NOMO-1 treated with dmso at 0.1 percent for 144 hours (cell line): ENCODE data around the gene MAN1C1.

ENCODE experiments used
- DNase-seq: peaks from one replicate; lab custom pipeline; 2025; ENCODE audit not compliant: unreplicated experiment; lab: John Stamatoyannopoulos, UW

Gene MAN1C1

DNA sequence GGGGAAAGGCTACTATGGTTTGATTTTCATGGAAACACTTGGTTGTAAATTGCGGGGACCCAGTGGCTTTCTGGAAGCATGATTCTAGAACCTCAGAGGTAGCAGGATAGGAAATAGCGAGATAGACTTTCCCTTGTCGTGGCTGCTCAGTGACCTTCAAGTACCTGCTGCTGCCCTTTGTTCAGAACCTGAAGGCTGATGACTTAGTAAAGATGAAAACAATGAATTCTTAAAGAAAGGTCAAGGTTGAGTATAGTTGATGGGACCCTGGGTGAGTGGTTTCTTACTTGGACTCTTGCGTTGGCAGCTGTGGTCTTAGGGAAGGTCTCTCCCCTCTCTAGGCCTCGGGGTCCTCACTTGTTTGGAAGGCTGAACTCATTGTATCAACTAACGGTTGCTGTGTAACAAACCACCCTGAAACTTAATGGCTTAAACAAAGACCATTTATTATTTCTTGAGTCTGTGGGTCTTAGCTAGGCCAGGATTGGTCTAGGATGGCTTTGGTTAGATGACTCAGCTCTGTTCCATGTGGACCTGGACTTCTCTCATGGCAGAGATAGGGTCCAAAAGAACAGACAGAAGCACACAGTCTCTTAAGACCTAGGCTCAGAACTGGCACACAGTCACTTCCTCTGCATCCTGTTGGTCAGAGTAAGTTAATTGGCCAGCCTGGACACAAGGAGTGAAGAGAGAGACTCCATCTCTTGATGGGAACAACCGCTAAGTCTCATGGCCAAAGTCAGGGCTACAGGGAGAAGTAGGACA lies 94.2 kb downstream of the MAN1C1 start:
- no peak for DNase-seq

DNA sequence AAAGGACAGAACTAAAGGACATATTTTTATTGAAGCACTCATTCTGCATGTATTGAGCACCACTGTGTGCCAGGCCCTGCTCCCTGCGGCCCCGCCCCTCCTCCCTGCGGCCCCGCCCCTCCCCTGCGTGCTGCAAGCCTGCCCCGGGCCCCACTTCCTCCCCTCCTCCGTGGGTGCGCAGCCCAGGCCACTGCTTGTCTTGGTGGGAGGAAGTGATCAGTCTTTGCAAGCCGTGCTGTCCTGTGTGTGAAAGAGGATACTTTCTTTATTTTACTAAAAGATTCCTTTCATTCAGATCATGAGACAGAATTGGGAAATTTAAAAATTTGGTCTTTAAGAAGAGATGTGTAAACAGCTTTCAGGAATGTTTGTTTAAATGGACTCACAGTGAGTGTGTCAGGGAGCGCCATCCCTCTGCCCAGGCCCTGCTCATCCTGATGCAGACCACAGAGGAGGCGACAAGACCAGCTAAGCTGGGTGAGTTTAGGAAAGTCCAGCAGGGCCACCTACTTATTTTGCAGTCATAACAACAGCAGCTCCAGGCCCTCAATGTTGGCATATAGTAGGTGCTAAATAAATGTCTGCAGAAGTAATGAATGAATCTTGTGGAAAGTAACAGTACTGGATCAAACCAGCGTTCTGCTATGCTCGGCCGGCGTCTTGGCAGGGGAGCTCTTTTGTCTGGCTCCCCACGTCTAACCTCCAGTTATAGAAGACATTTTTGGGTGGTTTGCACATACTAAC lies 95.1 kb downstream of the MAN1C1 start:
- peak; percentile 45 for DNase-seq

DNA sequence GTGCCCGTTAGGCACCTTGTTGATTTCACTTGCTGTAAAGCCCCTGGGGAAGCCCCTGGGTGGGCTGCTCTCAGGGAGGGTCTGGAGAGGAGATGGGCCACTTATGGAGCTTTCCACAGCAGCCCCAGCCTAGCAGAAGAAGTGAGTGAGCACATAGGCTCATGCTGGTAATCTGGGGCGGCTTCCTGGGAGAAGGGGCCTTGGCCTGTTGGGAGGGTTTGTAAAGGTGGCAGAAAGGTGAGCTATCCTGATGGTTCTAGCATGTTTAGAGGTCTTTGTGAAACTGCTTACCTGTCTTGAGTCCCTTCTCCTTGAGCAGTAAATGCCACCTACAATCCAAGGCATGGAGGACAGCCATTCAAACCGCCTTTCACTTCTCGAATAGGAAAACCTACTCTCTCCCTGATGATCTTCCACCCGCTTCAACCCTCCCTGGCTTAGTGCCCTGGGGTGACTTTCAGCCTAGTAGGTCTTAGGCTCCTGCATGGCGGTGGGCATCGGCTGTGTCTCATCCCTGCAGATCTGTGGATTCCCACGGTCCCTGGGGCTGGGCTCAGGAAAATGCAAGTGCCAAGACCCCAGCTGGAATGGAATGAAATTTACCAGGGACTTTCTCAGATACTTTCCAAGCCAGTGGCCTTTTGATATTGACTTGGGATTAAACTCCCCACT lies 95.8 kb downstream of the MAN1C1 start:
- no peak for DNase-seq

DNA sequence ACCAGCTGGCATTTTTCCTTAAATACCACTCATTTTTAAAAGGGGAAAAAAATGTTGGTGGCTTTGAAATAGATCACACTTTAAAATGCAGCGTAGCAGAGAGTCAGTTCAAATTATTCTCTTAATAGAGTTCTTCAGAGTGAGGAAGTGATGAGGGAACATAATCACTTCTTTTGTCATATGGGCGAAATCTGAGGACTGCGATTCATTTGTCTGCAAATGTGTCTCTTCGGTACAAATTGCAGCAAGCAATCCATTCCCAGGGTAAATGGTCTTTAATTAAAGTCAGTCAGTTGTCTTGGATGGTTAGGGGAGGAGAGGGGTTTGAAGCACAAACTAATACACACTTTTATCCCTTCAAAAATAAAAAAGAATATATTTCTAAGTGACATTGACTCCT lies 97.4 kb downstream of the MAN1C1 start:
- DNase-seq = no peak

DNA sequence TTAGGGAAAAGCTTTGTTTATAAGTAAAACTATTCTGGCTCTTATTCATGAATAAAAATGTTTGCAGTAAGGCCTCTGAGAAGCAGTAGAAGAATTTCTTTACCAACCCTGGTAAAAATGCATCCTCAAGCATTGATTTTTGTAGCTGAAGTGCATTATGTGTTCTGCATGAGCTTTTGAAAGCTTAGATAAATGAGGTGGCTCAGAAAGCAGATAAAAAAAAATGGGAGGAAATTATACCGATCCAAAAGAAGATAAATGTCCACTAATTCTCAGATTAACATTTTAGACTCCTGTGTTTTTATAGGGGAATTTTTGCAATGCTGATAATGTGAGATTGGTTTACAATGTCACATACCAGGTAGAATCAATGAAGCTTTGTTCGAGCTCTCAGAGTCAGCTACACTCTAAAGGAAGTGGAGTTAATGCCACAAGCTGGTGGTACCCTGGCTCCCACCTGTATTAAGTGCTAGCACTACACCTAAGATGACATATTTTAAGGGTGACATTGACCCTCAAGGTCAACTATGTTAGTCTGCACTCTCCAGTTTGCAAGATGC lies 97.9 kb downstream of the MAN1C1 start:
- no peak for DNase-seq

DNA sequence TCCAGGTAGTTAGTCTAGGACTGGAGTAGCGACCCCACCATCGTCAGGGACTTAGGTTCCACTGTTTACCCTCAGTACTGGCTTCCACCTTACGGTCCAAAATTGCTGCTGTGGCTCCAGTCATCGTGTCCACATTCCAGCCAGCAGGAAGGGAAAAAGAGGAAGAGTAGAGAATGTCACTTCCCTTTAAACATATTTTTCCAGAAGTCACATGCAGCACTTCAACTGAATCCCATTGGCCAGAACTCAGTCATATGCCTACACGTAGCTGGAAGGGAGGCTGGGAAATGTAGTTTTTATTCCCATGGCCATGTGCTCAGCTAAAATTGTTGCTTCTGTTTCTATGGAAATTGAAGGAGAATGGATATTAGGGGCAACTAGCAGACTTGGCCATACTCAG lies 99.3 kb downstream of the MAN1C1 start:
- no peak for DNase-seq

DNA sequence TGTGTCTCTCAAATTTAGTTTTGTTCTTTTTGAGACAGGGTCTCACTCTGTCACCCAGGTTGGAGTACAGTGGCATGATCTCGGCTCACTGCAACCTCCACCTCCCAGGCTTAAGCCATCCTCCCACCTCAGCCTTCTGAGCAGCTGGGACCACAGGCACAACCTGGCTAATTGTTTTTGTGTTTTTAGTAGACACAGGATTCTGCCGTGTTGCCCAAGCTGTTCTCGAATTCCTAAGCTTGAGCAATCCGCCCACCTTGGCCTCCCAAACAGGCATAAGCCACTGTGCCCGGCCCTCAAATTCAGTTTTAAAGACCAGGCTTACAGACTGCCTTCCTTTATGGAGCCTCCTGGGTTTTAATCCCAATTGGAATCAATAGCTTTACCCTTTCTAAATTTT lies 99.7 kb downstream of the MAN1C1 start:
- no peak for DNase-seq

DNA sequence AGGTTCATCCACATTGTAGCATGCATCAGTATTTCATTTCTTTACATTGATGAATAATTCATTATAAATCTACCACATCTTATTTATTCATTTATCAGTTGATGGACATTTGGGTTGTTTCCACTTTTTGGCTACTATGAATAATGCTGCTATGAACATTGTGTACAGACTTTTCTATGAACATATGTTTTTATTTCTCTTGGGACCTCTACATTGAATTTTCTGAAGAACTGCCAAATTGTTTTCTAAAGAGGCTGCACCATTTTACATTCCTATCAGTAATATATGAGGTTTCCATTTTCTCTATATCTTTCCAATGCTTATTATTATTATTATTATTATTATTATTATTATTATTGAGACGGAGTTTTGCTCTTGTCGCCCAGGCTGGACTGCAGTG lies 102.1 kb downstream of the MAN1C1 start:
- DNase-seq = no peak

DNA sequence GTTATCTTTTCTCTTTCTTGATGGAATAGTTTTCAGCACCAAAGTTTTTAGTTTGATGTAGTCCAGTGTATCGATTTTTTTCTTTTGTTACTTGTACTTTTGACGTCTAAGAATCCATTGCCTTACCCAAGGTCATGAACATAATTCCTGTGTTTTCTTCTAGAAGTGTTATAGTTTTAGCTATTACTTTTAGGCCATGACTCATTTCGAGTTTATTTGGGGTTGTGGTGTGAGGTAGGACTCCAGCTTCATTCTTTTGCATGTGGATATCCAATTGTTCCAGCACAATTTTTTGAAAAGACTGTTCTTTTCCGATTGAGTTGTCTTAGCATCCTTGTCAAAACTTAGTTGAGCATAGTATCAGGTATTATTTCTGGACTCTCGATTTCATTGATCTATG lies 104.0 kb downstream of the MAN1C1 start:
- DNase-seq = no peak

DNA sequence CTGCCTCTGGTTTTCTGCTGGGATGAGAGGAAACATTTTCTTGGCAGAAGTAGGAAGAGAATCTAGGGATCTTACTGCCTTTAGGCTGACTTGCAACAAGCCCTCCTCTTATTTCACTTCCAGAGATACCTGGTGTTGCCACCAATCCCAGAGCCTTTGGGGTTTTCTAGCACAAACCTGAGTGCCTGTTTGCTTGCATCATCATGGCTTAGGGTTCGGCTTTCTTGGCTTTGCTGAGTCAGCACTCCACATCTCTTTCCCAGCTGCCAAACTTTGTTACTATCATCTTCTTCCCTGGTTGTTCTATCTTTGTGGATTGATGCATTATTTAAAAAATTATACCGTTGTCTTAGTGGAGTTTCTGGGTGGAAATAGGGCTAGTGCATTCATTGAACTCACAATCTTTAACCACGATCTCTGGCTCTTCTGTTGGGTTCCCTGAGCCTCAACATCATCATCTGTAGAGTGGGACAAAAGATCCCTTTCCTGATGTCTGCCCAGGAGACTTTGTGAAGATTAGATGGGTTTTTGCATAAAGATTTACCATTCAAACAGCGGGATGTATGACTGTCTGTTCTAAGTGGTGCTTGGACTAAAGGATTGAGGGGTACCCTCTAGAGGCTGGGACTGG lies 106.8 kb downstream of the MAN1C1 start:
- DNase-seq = no peak

DNA sequence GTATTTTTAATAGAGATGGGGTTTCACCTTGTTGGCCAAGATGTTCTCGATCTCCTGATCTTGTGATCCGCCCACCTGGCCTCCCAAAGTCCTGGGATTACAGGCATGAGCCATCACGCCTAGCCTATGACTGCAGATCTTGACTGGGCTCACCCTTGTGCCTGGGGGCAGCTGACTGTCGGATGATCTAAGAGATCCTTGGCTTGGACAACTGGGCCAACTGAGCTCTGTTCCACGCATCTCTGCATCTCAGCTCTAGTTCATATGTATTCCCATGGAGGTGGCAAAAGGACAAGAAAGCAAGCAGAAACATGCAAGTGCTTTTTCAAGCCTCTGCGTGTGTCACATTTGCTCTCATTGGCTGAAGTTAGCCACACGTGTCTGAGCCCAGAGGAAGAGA lies 107.6 kb downstream of the MAN1C1 start:
- DNase-seq = no peak

DNA sequence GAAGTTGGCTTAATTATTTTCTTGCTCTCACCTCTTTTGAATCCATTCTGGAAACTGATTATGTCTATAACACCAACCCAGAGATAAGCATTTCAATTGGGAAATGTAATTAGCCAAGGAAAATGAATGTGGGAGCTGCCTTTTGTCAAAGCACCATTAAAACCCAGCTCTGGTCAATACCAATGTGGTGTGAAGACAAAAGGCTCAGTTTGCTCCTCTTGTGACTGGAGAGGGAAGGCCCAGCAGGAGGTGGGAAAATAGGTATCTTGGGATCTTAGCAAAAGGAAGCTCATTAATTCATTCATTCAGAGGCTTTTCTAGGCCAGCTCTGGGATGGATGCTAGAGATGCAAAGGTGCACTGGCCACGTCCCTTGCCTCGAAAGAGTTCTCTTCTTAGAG lies 108.4 kb downstream of the MAN1C1 start:
- DNase-seq = no peak

DNA sequence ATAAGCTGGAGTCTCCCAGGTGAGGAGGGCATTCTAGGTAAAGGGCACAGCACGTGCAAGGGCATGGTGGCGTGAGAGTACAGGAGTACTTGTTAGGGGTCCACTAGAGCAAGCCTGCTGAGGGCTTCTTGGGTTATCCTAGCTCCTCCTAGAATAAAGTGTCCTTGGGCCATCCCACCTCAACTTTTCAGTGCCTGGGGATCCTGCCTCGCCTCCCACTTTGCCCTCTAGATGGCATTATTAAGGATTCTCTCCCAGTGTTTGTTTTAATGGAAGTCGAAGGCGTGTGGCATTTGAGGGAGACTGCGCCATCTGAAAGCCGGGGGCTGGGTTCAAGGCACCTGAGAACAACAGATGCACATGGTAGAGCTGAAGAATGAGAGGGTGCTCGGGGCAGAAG lies 108.9 kb downstream of the MAN1C1 start:
- DNase-seq = no peak

DNA sequence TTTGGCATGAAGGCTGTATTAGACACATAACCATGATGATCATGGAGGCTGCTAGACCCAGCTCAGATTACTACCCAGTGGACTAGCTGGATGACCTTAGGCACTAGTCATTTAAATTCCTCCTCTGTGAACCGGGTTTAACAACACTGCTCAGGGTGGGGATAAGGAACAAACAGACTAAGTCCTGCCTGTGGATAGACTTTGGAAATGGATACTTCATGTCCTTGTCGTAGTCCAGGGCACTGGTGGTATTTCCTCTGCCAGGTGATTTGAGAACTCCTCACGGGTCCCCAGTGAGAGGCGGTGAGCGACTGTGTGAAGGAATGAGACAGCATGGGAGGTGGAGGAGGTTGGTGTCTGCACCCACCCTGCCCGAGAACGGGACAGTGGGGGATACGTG lies 110.5 kb downstream of the MAN1C1 start:
- DNase-seq = no peak

DNA sequence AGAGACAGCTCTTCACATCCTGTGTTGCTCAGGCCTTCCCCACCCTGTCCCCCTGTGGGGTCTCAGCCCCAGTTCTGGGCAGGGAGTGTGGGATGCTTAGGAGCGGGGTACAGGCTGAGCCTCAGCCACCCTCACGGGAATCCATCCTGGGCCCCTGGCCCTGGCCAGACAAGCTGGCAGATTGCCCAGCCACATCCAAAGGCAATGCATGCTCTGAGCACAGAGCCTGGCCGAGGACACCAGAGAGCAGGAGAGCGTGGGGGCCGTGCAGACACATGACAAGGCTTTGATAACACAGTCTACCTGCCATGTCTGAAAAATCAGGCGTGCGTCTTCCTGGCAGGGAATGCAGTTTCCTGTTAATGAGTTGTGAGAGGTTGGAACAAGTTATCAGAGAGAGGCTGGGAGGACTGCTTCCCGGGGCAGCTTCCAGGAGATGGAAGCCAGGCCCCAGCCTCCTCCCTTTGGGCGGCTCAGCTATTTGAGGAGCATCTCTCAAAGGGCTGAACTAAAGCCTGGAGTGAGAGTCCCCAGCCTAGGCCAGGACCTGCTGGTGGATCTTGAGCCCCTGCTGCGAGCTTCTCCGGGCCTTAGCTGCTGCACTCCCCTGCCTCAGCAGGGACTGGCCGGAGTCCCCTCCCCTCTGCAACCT lies 111.2 kb downstream of the MAN1C1 start:
- DNase-seq = no peak

DNA sequence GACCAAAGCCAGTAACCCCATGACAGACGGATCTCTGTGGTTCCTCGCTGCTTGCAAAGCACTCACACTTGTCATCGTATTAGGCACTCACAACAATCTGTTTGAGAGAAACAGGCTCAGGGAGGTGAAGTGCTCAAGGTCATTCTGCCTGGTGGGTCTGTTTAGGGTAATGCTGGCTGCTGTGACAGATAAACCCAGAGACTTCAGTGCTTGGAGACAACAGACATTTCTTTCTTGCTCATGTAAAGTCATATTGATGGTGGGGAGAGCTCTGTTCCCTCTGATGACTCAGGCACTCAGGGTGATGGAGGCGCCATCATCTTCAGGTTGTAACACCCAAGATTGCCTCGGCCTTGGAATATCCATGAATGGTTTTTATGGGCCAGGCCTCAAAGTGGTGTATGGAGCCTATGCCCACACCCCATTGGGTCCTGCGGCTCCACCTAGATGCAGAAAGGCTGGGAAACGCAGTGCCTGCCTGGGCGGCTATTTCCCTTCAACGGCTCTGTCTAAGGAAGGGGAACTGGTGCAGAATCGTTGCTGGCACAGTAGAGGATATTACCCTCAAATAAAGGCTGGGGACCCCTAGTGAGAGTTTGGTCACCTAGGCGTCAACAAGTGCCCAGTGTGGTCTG lies 111.8 kb downstream of the MAN1C1 start:
- DNase-seq = no peak

DNA sequence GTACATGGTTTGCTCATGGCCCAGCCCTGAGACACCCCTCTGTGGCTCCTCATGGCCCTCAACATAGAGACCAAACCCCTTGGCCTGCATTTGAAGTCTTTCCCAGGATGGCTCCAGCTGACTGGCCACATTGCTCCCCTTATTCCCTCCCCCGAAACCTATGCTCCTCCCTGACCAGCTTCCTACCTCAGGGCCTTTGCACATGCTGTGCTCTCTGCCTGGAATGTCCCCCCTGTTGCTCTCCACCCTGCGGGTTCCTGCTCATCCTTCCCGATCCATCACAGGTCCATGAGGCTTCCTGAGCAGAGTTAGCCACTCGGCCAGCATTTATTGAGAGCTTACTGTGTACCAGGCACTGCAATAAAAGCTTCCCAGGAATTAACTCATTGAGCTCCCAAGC lies 112.5 kb downstream of the MAN1C1 start:
- no peak for DNase-seq

DNA sequence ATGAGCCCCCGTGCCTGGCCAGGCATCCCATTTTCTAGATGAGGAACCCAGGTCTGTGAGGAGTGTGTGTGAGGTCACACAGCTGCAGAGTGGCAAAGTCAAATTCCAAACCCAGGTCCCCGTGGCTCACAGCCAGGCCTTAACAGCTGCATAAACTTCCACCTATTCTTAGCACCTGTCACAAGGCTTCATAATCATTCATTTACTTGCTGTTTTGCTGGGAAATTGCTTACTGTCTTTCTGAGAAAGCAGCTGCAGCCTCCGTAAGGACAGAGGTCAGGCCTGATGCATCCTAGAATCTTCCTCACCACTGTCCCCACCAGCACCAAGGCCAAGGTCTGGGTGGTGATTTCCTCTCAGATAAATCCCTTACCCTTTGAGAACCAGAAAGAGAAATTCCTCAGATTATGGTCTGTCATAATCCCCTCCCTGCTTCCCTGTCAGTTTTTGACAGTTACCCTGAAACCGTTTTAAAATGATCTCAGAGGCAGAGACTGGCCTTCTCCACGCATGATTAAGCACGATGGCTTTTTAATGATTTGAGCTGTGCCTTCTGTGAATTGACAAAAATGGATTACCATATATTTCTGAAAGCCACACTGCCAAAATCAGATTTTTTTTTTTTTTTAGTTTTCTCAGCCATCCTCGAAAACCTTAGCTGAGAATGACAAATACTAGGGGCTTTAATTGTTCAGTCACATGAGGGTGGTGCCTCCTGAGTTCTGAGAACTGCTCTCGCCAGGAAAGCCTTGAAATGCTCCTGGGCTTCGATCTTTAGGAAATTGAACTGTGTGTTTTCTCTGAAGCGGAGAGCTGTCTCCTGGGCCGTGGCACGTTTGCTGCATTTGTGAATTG lies 113.4 kb downstream of the MAN1C1 start:
- DNase-seq = no peak

DNA sequence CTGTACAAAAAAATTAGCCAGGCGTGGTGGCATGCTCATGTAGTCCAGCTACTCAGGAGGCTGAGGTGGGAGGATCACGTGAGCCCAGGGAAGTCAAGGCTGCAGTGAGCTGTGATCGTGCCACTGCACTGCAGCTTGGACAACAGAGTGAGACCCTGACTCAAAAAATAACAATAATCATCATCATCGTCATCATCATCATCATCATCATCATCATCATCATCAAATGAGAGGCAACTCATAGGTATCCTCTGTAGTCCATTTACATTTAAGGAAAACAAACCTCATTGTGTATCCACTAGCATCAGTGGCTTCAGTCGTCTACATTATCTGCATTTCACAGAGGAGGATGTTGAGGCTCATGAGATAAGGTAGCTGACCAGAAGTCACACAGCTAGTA lies 114.6 kb downstream of the MAN1C1 start:
- no peak for DNase-seq
